ENCODE data around the gene TOMM5.

The TOMM5 gene

DNA sequence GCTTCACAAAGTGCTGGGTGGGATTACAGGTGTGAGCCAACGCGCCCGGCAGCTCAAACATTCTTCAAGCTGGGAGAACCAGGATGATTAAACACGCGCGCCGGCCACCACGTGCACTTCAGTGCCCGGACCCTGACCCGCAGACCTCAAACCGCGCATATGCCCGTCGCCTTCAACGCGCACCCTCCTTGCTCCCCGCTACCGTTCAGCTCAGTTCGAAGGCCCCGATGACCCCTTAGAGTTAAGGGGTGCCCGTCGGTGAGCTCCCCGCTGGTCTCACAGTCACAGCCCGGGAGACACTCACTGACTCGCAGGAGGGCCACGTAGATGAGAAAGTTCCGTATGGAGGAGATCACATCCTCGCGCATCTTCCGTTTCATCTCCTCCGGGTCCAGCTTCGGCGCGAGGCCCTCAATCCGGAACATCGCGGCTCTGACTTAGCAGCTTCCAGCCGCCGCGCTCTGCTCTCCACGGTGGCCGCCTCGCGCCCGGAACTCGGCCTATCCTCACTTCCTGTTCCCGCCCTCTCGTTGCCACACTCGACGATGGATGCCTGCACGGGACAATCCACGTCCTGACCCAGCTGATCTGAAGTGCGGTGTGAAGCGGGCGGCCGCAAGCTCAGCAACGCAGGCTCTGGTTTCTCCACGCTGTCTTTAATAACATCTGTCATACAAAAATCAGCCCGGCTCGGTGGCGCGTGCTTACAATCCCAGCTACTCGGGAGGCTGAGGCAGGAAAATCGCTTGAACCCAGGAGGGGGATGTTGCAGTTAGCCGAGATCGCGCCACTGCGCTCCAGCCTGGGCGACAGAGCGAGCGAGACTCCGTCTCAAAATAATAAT is at the start of gene TOMM5:
Gene TOMM5, minus strand, starts transcription at position 490 of the 844 bp plus-strand sequence. Its CDS starts 65 bp downstream, at position 425.
- Mint-ChIP-seq H3K4me3 (peak within 1 kb of the TSS; percentile 99), H3K27me3 (ENCODE audit: low read depth) (peaks cover 20% of the 10 kb centered on the region), H3K27ac (peak within 1 kb of the TSS; percentile 97), H3K9me3 (no peaks in the 10 kb centered on the region), H3K36me3 (ENCODE audit: low read depth) (peaks cover 24% of the 10 kb centered on the region), H3K4me1 (ENCODE audit: low read depth) (peaks cover 26% of the 10 kb centered on the region)
- DNase-seq (ENCODE audit: low spot score) = peak; percentile 90

DNA sequence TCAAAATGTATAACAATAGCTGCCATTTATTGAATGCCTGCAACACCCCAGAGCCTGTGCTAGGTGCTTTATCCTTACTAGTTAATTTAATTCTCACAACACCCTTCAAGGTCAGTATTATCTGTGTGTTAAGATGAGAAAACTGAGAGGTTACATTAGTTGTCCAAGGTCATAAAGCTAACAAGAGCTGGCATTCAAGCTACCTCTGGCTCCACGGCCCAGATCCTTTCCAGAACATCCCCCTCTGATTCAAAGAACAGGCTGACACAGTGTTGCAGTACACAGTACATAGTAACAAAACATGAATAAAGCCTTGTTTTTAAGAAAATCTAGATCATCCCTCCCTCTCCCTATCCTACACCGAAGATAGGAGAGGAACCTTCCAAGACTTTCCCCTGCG is 48.9 kb upstream of the TOMM5 start:
- H3K27ac Mint-ChIP-seq = no peak overlapping the region
- H3K4me1 Mint-ChIP-seq (ENCODE audit: low read depth) = no peaks in the 10 kb centered on the region
- H3K9me3 Mint-ChIP-seq = no peaks in the 10 kb centered on the region
- H3K36me3 Mint-ChIP-seq (ENCODE audit: low read depth) = no peaks in the 10 kb centered on the region
- DNase-seq (ENCODE audit: low spot score) = no peak
- no peak overlapping the region for H3K4me3 Mint-ChIP-seq
- H3K27me3 Mint-ChIP-seq (ENCODE audit: low read depth) = peaks cover 32% of the 10 kb centered on the region

DNA sequence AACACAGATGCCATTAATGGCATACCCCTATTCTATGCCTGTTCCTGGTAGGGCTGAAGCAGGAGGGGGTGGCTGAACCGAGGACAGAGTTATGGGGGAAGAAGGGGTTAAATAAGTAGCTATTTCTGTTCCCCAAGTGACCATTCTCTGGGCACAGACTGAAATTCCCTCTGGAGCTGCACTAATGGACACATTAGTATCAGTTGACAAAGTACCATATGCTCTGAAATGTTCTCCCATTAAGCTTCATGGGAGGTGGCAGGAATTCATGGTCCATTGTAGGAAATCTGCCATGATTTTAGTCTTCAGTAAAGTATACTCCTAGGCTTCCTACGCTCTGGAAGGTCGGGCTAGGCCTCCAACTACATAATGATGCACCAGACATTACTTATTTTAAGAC is 47.8 kb upstream of the TOMM5 start:
- Mint-ChIP-seq H3K4me1 (ENCODE audit: low read depth) (no peaks in the 10 kb centered on the region), H3K9me3 (no peaks in the 10 kb centered on the region), H3K4me3 (no peak overlapping the region), H3K36me3 (ENCODE audit: low read depth) (no peaks in the 10 kb centered on the region), H3K27me3 (ENCODE audit: low read depth) (peaks cover 24% of the 10 kb centered on the region), H3K27ac (no peak overlapping the region)
- DNase-seq (ENCODE audit: low spot score) = no peak

DNA sequence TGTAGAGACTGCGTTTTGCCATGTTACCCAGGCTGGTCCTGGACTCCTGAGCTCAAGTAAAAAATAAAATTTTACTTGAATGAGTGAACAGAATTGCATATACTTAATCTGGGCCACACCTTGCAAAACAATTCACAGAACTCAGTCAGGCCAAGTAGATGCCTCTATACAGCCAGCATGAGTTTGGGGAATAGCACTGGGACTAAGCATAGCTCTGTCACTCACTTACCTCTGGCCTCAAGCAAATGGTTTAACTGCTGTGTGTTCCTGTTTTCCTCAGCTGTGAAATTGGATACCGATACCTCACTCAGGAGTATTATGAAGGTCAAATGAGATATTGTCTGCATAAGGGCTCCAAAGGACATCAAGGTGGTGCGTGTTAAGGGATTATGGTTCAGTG is 47.4 kb upstream of the TOMM5 start:
- no peak overlapping the region for H3K4me3 Mint-ChIP-seq
- peaks cover 22% of the 10 kb centered on the region for H3K27me3 Mint-ChIP-seq (ENCODE audit: low read depth)
- H3K4me1 Mint-ChIP-seq (ENCODE audit: low read depth) = no peaks in the 10 kb centered on the region
- H3K36me3 Mint-ChIP-seq (ENCODE audit: low read depth) = no peaks in the 10 kb centered on the region
- no peak for DNase-seq (ENCODE audit: low spot score)
- no peaks in the 10 kb centered on the region for H3K9me3 Mint-ChIP-seq
- no peak overlapping the region for H3K27ac Mint-ChIP-seq

DNA sequence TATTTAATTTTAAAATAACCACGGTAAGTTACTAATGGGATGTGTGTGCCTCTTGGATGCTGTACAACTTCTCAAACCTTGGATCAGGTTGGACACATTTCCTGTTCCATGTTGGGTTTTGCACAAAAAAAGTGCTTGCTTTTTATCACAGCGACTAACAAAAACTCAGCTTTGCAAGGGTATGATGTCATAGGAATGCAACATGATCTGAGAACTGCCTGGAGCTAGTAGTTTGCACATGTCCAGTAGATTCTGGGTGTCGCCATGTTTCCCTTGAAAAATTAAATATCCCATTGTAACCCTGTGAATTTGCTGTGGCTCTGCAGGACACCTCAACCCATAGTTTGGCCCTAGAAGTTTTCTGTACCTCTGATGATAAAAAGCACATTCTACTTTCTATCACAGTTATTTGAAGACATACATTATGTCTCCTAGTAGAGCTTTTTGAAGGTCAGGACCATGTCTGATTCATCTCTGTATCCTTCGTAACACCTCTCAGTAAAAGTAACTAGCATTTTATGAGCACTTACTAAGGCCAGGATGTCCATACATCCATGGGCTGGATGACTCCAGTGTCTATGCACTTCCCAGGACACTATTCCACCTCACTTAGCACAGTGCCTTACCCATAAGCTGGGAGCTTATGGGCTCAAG is 46.8 kb upstream of the TOMM5 start:
- Mint-ChIP-seq H3K4me1 (ENCODE audit: low read depth) (no peaks in the 10 kb centered on the region), H3K27ac (no peak overlapping the region), H3K9me3 (no peaks in the 10 kb centered on the region), H3K27me3 (ENCODE audit: low read depth) (peaks cover 22% of the 10 kb centered on the region), H3K36me3 (ENCODE audit: low read depth) (no peaks in the 10 kb centered on the region), H3K4me3 (no peak overlapping the region)
- DNase-seq (ENCODE audit: low spot score) = no peak

DNA sequence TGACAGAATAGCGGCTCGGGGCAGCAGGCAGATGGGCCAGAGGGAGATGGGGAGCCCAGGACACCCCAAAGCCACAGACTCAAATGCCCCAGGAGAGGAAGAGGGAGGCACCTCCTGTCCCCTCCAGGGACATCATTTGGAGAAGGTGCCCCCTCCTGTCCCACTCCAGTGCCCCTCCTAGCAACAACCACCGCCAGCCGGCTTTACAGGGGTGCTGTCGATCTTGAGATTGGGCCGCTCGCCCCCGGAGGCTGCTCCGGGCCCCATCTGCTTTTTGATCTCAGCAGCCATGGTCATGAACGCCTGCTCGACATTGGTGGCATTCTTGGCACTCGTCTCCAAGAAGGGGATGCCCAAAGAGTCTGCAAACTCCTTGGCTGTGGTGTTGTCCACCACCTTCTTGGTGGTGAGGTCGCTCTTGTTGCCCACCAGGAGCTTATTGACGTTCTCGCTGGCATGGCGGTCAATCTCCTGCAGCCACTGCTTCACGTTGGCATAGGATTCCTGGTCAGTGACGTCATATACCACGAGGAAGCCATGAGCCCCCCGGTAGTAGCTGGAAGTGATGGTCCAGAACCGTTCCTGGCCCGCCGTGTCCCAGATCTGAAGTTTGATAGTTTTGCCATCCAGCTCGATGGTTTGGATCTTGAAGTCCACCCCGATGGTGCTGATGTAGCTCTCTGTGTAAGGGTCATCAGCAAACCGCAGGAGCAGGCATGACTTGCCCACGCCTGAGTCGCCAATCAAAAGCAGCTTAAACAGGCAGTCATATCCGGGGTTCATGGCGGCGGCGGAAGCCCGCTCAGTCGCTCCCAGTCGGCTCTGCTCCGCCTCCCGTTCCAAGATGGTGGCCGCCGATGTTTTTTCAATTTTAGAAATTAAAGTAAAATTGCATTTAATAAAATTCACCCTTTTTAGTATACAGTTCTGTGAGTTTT is 44.4 kb upstream of the TOMM5 start:
- Mint-ChIP-seq H3K4me3 (no peak overlapping the region), H3K36me3 (ENCODE audit: low read depth) (no peaks in the 10 kb centered on the region), H3K27me3 (ENCODE audit: low read depth) (peaks cover 16% of the 10 kb centered on the region), H3K27ac (no peak overlapping the region), H3K9me3 (no peaks in the 10 kb centered on the region), H3K4me1 (ENCODE audit: low read depth) (no peaks in the 10 kb centered on the region)
- DNase-seq (ENCODE audit: low spot score) = no peak

DNA sequence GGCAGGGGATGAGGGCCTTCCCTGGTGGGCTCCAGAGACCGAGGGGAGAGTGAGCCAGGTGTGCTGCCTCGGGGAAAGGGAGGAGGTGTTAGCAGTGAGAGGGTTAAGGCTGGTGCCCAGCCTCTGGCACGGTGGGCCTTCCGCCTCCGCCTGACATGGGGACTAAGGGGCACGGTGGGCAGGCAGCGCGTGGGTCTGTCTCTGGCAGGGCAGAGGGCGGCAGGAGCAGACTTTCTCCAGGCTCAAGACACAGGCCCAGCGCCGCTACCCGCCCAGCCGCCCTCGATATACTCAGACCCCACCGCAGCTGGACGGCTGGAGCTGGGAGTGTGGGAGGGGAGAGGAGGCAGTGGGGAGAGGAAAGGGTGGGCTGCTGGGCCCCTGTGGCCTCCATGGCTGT is 43.4 kb upstream of the TOMM5 start:
- no peaks in the 10 kb centered on the region for H3K36me3 Mint-ChIP-seq (ENCODE audit: low read depth)
- no peaks in the 10 kb centered on the region for H3K9me3 Mint-ChIP-seq
- no peak overlapping the region for H3K4me3 Mint-ChIP-seq
- no peak overlapping the region for H3K27ac Mint-ChIP-seq
- peaks cover 10% of the 10 kb centered on the region for H3K27me3 Mint-ChIP-seq (ENCODE audit: low read depth)
- no peak for DNase-seq (ENCODE audit: low spot score)
- no peaks in the 10 kb centered on the region for H3K4me1 Mint-ChIP-seq (ENCODE audit: low read depth)

DNA sequence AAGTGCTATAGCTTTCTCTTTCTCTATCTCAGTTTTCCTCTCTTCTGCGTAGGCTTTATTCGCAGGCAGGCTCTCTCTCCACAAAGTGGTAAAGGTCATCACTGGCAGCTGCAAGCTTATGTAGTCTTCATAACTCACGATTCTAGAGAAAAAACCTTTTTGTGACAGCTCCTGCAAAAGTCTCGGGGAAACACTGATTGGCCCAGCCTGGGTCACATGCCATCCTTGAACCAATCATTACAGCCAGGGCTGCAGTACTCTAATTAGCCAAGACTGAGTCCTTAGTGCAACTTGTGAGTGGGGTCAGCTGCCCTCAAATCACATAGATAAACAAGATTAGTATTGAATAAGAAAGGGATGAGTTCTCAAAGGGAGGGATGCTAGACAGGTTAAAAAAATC is 40.1 kb upstream of the TOMM5 start:
- Mint-ChIP-seq H3K36me3 (ENCODE audit: low read depth) (no peaks in the 10 kb centered on the region), H3K4me3 (no peak overlapping the region), H3K9me3 (no peaks in the 10 kb centered on the region), H3K4me1 (ENCODE audit: low read depth) (no peaks in the 10 kb centered on the region), H3K27ac (no peak overlapping the region), H3K27me3 (ENCODE audit: low read depth) (peaks cover 15% of the 10 kb centered on the region)
- DNase-seq (ENCODE audit: low spot score) = no peak

DNA sequence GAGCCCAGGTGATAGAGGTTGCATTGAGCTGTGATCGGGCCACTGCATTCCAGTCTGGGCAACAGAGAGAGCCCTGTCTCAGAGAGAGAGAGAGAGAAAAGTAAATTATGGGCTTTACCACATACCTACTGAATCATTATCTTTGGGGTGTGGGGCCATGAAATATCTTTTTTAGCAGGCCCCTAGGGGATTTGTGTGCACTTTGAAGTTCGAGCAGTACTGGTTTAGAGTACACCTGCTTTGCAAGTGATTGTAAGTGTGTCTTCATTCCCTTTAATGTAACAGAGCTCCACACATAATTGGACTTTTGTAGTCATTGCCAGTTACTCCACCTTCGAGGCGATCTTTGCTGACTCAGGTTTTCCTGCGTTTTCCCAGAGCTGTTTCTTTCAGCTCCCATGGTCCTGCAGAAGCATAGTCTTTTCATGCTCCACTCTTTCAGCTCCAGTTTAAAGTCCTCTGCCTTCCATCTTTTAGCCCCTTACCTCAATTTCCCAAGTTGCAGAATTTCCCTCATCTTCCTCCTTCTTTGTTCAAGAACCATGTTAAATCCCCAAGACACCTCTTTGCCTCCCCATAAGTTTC is 34.4 kb upstream of the TOMM5 start:
- H3K4me1 Mint-ChIP-seq (ENCODE audit: low read depth) = no peaks in the 10 kb centered on the region
- no peak overlapping the region for H3K4me3 Mint-ChIP-seq
- DNase-seq (ENCODE audit: low spot score) = no peak
- no peaks in the 10 kb centered on the region for H3K9me3 Mint-ChIP-seq
- H3K27me3 Mint-ChIP-seq (ENCODE audit: low read depth) = peaks cover 14% of the 10 kb centered on the region
- no peaks in the 10 kb centered on the region for H3K36me3 Mint-ChIP-seq (ENCODE audit: low read depth)
- no peak overlapping the region for H3K27ac Mint-ChIP-seq

DNA sequence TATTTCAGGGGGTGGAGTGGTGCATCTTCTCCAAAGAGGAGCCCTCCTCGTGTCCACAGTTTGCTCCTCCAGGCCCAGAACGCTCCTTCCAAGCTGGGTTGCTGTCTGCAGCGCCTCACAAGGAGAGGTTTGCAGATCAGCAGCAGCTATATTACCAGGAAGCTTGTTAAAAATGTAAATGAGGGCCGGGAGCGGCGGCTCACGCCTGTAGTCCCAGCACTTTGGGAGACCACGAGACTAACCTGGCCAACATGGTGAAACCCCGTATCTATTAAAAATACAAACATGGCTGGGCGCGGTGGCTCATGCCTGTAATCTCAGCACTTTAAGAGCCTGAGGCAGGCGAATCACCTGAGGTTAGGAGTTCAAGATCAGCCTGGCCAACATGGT is 33.4 kb upstream of the TOMM5 start:
- Mint-ChIP-seq H3K27ac (no peak overlapping the region), H3K4me3 (no peak overlapping the region), H3K9me3 (no peaks in the 10 kb centered on the region), H3K36me3 (ENCODE audit: low read depth) (no peaks in the 10 kb centered on the region), H3K4me1 (ENCODE audit: low read depth) (no peaks in the 10 kb centered on the region), H3K27me3 (ENCODE audit: low read depth) (peaks cover 12% of the 10 kb centered on the region)
- no peak for DNase-seq (ENCODE audit: low spot score)

DNA sequence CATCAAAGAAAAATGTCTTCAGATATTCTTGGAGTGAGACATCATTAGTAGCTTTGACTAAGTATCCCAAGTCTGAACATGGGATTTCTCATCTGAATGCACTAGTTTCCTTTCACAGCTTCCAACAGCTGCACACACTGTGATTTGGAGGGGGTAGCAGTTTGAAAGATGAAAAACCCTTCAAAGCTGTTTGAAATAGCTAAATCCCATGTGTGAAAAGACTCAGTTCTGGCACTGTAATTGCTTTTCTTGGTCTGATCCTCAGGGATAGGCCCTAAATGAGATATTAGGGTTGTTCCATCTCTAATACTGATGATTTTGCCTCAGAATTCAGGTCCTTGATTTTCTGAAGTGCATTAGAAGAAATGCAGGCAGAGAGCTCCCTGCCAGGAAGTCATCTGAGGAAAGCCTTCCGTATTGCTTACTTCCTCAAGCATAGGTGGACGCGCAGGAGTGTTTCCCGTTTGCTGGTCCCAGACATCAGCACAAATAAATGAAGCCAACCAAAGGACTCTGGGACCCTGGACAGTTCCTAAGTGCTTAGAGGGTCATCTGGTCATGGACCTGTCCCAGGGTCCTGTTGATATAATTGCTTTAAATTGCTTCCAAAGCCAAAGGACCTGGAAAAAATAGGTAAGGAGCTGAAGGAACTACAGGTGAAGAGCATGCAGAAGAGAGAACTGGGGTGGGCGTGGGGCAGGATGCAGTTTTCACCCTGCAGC is 32.8 kb upstream of the TOMM5 start:
- Mint-ChIP-seq H3K9me3 (no peaks in the 10 kb centered on the region), H3K27ac (no peak overlapping the region), H3K4me1 (ENCODE audit: low read depth) (no peaks in the 10 kb centered on the region)

DNA sequence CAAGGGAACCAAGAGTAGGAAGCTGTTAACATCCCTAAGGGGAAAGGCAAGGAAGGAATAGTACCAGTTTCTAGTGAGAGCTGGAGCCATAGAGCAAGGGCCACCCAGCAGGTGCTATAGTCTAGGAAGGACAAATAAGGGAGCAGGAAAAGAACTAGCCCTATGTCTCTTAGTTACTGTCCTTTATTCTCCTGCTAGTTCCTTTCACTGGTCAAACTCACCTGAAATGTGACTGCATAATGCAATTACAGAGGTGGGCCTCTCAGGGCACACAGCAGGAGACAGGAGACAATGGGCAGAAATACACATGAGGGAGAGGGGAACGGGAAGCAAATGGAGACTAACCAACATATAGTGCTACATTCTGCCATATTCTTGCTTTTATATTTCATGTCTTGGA is 31.7 kb upstream of the TOMM5 start:
- Mint-ChIP-seq H3K27me3 (ENCODE audit: low read depth) (peaks cover 11% of the 10 kb centered on the region), H3K4me1 (ENCODE audit: low read depth) (no peaks in the 10 kb centered on the region), H3K4me3 (no peak overlapping the region), H3K27ac (no peak overlapping the region), H3K36me3 (ENCODE audit: low read depth) (no peaks in the 10 kb centered on the region), H3K9me3 (no peaks in the 10 kb centered on the region)
- DNase-seq (ENCODE audit: low spot score) = no peak

More for the DNA sequence above, 32.8 kb upstream of the TOMM5 start:
- no peak for DNase-seq (ENCODE audit: low spot score)
- Mint-ChIP-seq H3K4me3 (no peak overlapping the region), H3K27me3 (ENCODE audit: low read depth) (peaks cover 11% of the 10 kb centered on the region), H3K36me3 (ENCODE audit: low read depth) (no peaks in the 10 kb centered on the region)

DNA sequence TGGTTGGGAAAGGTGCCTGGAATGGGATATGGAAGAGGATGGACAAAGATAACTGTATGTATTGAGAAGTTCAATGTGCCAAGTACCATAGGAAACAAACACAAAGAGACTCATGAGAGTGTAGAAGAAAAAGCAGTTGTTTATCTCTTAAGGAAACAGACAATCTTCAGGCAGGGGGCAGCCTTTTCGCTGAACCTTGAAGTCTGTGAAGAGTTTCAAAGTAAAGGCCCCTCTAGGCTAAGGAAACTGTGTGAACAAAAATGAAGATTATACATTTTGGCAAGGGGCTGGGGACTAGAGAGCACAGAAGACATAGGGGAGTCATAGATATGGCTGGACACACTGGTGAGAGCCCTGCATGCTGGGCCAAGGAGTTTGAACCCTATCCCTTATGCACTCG is 30.9 kb upstream of the TOMM5 start:
- H3K9me3 Mint-ChIP-seq = no peaks in the 10 kb centered on the region
- peaks cover 15% of the 10 kb centered on the region for H3K27me3 Mint-ChIP-seq (ENCODE audit: low read depth)
- no peak for DNase-seq (ENCODE audit: low spot score)
- no peak overlapping the region for H3K4me3 Mint-ChIP-seq
- no peaks in the 10 kb centered on the region for H3K4me1 Mint-ChIP-seq (ENCODE audit: low read depth)
- H3K27ac Mint-ChIP-seq = no peak overlapping the region
- no peaks in the 10 kb centered on the region for H3K36me3 Mint-ChIP-seq (ENCODE audit: low read depth)

Data from T-helper 2 cell treated with Interferon-gamma antibody and Interleukin-4, amounts not matched to agents 5 μg/mL and 100 μg/mL, for 36 hours (primary cell).